NCI-H748 treated with DMSO at 0.1 percent for 48 hours (cell line): ENCODE data around the gene NANOS2.
A peak's percentile ranks its signal among the peaks of the same experiment; 100 is the strongest.

ENCODE experiments used
- DNase-seq: peaks from one replicate; lab custom pipeline; 2025; lab: John Stamatoyannopoulos, UW

NANOS2 gene

DNA sequence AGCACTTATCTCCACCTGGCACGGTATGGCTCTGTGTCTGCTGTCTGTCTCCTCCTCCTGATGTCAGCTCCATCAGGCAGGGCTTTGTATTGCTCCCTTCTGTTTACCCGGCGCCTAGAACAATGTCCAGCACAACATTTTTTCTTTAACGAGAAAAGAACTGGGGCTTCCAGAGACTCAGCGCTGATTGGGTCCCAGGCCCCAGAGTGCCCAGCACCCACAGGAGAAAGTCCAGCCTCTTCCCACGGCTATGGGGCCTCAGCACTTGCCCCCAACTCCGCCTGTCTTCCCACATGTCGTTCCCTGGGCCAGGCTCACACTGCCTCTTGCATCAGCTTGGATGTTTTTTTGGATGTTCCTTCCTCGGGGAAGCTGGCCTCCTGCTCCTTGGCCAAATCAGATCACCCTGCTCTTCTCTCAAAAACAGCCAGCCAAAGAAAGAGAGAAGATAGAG, 19.0 kb downstream of the NANOS2 start:
- no peak for DNase-seq

DNA sequence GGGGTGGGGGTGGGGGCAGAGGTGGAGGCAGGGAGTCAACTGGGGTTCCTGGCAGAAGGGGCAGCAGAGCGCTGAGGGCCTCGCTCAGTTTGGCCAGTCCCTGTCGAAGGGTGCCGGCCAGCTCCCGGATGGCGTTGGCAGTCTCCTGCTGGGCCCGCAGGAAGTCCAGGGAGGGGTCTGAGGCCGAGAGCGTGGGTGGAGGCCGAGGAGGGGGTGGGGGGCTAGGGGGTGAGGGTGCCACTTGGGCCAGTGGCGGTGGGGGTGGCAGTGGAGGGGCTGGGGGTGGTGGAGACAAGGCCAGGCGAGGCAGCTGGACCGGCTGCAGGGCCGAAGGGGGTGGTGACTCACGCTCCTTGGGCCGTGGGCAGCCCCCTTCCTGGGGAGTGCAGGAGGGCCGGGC, 23.7 kb downstream of the NANOS2 start:
- no peak for DNase-seq

GRCh38 chr19:45889210-45889885, 25.2 kb downstream of the NANOS2 start:
- no peak for DNase-seq

DNA sequence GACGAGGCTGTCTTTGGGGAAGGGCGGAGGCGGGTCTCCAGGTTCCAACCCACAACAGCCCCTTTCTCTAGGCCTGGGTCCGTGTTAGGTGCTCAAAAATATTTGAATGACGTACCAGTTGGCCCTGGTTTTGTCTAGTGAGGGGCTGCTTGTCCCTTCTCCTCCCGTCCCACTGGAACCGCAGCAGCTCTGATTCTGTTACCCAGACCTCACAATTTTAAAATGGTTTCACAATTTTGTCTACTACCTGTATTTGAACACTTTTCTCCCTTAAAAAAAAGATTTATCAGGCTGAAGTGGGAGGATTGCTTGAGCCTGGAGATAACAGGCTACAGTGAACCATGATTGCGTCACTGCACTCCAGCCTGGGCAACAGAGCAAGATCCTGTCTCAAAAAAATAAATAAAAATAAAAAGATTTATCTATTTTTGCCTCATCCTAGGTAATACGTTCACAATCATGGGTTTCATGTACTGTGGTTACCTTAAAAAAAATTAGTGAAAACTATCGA, 27.3 kb downstream of the NANOS2 start:
- no peak for DNase-seq

GRCh38 chr19:45886427-45887199, 28.0 kb downstream of the NANOS2 start:
- peak; percentile 85 for DNase-seq

GRCh38 chr19:45885556-45886426, 28.8 kb downstream of the NANOS2 start, which contains the start of gene IRF2BP1:
IRF2BP1 (minus strand) TSS chr19:45886141; CDS start chr19:45885774, 367 bp downstream.
- DNase-seq = peak; percentile 94

GRCh38 chr19:45884682-45885555, 29.7 kb downstream of the NANOS2 start:
- DNase-seq = no peak

- DNase-seq = no peak
These were observed 30.5 kb downstream of the NANOS2 start for GRCh38 chr19:45883881-45884681.

DNA sequence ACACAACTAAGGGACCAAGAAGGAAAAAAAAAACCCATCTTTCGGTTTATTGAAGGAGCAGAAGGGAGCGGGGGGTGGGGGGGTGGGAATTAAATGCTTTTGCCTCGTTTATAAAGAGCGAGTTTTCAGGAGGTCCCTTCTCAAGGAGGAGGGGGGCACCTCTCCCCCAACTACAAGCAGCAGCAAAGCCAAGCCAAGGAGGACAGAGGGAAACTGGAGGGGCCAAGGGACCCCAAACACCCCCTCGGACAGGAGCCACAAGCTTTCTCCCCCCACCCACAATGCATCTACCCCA, 31.0 kb downstream of the NANOS2 start:
- no peak for DNase-seq

- peak; percentile 66 for DNase-seq
These were observed 31.7 kb downstream of the NANOS2 start for GRCh38 chr19:45882652-45883585.

- DNase-seq = no peak
These were observed 32.6 kb downstream of the NANOS2 start for GRCh38 chr19:45881909-45882528.

GRCh38 chr19:45881082-45881908, 33.3 kb downstream of the NANOS2 start:
- no peak for DNase-seq

DNA sequence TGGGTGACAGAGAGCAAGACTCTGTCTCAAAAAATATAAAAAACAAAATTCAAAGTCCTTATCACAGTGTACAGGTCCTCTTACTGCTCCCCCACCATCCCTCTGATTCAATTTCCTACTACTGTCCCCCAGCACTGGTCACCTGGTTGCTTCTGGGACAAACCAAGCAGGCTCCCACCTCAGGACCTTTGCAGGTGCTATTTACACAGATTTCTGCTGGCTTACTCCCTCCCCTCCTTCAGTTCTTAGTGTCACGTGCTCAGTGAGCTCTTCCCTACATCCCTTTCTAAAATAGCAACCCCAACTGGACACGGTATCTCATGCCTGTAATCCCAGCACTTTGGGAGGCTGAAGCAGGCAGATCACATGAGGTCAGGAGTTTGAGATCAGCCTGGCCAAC, 34.6 kb downstream of the NANOS2 start:
- DNase-seq = no peak

- DNase-seq = no peak
These were observed 35.5 kb downstream of the NANOS2 start for GRCh38 chr19:45879055-45879454.

DNA sequence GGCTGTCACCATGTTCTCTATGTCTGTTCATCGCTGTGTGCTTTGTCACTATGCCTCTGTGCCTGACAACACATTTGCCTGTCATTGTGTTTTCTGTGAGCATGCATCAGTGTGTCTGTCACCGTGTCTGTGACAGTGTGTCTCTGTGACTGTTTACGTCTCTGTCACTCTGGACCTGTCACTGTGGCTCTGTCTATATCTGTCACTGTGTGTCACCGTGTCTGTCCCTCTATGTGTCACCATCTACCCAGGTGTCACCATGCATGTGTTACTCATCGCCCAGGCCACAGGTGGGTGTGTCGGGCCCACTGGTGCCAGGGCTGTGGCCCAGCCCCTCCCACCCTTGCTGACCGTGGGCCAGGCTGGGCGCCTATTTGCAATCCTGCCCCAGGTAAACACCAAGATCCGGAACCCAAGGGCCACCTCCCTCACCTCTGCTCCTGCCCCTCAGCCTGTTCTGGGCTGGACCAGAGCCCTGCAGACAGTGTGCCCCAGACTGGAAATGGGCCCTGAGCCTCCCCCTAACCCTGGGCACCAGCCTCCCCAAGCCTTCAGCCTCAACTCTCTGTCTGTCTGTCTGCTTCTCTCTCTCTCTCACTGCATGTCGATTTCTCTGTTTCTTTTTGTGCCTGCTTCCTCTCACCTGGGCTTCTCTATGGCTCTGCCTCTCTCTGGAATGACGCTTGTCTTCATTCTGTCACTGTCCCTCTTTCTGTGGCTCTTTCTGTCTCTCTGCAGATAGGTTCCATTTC, 36.4 kb downstream of the NANOS2 start:
- DNase-seq = no peak

DNA sequence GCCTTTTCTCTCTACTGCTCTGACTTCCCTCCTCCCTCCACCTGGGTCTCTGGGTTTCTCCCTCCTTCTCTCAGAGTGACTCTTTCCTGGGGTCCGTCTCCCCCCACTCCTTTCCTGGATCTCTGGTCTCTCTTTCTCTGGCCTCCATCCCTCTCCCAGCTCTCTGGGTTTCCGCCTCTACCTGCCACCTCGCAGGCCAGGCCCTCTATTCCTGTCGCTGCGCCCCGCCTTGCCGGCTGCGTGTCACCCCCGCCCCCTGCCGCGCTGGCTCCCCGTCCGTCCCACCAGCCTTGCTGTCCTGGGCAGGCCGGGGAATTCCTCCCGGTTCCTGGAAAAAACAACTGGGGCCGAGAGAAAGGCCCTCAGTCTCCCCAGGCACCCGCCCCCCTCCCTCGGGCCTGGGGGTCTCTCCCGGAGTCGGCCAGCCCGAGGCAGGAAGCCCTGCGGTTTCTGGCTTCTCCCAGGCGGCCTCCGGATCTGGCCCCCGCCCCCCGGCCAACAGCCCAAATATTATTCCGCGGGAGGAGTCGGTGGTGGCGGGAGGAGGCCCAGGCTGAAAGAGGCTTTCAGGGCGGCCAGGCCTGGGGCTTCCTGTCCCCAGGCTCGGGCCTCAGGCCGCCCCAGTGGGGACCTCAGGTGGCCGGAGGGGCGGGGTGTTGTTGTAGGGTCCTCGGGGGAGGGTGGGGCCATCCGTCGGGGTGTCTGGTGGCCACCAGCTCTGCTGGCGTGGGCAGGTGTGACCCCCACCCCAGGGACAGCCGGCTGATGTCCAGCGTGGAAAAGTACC, 38.0 kb downstream of the NANOS2 start:
- no peak for DNase-seq

DNA sequence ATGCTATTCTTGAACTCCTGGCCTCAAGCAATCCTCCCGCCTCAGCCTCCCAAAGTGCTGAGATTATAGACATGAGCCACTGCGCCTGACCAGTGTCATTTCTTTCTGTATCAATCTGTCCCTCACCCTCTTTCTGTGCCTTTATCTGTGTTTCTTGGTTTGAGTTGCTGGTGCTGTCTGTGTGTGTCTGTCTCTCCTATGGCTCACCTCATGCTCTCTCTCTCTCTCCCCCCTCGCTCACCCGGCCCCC, 38.5 kb downstream of the NANOS2 start:
- DNase-seq = no peak
